HG02610 (cell line): Measurements from ENCODE around the gene NFU1.
A peak's percentile ranks its signal among the peaks of the same experiment; 100 is the strongest.

Experiments used
- ATAC-seq: cut with Tn5 transposase; IDR thresholded peaks from one replicate; pipeline ENCODE4 v1.9.1; 2021; ENCODE audit warnings: mild to moderate bottlenecking, moderate library complexity; ENCODE audit not compliant: unreplicated experiment

NFU1 gene

DNA sequence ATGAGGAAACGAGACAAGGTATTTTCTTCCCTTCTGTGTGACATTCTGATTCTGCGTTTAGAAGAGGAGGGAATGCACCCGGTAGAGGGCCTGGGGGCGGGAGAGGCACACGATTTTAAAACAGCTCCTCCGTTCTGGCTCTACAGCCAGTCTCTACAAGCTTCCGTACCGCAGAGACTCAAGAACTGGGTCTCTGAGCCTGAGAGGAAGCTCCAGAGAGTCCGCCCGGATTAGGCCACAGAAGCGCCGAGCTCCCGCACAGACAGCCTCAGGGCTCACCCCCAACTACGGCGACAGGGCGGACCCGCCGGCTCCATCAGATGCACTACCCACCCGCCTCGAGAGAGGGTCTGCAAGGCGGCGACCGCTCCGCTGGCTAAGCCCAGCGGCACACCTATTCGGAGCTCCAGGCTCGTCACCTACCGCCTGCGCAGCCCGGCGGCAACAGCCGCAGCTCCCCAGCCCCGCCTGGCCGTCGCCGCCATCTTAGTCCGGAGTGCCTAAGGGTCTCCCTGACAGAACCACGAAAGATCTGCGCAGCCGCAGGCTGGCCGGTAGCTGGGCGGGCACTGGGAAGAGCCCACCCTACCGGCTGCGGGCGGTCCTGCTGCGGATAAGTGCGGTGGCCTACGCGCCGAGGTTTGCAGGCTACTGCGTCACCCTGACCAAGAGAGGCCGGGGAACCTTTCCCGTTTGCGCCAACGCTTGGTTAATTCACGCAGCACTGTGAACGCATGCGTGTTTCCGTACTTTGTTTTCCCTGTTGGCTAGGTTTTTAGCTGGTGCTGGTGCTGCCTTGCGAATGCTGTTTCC is at the start of gene NFU1:
NFU1 (minus strand) TSS at position 498 of the 813 bp plus-strand sequence; CDS start at position 485, 13 bp downstream.
- ATAC-seq: peak; percentile 97

DNA sequence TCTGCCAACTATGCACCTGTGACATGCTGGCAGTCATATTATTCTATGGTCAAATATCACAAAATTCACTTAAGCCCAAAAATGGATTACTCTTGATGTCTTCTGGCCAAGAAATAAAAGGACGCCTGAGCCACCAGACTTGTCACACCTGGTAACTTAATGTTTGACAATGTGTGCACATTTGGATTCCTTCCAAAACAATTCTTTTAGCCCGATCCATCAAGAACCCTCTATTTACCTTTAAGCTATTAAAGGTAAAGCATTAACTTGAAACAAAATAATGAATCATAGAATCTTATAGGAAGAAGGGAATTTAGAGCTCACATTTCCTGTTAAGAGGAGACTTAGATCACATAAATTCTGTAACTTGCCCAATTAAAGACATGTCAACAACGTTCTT is 46.5 kb upstream of the NFU1 start:
- no peak for ATAC-seq

DNA sequence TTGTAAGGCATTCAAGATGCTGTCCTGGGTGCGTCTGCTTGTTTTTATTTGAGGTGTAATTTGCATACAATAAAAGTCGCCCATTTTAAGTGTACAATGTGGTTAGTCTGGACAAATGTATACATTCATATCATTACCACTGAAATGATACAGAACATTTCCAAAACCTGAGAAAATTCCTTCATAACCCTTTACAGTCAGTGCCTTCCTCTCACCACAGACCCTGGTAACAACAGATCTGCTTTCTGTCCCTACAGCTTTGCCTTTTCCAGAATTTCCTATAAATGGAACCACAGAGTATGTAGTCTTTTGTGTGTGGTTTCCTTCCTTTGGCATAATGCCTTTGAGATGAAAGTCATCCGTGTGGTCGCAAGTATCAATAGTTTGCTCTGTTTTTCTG is 45.8 kb upstream of the NFU1 start:
- ATAC-seq: no peak

DNA sequence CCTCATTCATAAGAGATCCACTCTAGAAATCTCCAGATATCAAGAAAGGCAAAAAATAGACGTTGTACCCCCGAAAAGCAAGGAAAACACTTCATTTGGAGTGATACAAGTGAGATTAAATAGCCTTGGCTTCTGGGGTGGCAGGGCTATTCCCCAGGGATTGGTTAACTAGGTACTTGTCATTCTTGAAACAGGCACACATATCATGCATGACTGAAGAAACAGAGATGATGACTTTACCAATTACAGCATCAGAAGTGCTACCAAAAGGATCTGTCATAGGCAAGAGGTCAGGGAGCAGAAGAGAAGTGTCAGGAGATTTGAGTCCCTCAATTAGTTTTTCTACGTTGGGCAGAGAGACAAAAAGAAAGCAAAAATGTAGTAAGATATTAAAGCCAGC is 45.2 kb upstream of the NFU1 start:
- ATAC-seq: no peak

DNA sequence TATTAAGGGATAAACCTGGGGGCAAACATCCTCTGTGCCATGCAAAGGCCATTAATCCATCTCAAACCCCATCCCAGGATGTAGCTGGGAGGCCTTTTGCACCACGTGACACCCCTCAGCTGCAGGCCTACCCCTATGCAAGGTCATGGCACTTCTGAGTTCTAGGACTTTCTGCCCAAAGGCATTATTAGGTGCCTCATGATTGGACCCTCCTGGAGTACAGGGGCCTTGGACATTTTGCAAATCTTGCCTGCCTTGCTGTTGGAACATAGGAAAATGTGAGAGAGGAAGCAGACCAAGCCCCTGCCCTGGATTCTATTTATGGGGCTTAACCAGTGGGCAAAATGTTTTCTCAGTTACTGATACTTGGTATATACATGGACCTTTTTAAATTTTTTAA is 44.2 kb upstream of the NFU1 start:
- ATAC-seq: no peak

DNA sequence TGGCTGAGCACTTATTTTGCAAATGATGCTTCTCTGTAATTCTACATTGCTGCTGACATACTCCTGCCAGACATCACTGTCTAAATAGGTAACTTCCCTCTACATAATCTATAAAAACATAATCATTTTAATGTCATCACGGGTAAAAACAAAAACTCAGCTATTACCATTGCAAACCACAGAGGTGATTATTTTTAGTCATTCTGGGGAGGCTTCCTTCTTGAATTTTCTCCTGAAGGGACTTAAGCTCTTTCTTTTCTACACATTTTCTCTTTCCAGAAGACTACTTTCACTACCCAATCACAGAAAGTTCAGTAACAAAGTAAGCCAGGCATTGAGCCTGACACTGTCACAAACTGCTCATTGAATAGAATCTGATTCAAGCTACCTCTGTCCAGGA is 40.4 kb upstream of the NFU1 start:
- ATAC-seq: no peak

DNA sequence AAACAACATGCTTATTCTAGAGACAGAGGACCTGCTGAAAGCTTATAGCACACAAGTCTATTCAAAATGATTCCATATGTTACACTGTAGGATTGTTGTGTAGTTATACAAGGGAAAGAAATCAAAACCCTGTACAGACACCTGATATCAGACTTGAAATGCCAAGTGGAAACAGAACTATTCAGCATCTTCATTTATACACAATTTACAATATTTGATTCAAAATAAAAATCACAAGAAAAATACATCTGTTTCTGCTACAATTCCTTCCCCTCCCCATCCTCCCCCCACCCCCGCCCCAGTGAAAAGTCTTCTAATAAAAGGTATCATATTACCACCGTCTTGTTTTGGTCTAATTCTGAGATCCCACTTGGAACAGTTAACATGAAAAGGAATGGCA is 37.5 kb upstream of the NFU1 start:
- ATAC-seq: no peak

DNA sequence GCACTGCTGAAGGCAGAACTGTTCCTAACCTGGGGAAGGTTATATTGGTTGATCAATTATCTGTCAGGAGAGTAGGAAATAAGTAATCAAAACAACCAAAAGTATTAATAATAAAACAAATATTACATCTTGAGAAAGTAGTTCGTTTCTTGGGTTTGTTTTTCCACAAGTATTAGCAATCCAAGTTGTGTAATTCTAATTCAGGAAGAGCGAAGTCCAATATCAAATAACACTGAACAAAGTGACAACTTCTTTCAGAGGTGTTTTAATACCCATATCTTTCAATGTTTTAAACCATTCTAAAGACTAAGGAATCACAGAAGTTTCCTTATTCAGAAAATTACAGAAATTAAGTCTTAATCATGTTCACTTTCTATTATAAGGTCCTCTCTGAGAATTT is 34.6 kb upstream of the NFU1 start:
- ATAC-seq: no peak

DNA sequence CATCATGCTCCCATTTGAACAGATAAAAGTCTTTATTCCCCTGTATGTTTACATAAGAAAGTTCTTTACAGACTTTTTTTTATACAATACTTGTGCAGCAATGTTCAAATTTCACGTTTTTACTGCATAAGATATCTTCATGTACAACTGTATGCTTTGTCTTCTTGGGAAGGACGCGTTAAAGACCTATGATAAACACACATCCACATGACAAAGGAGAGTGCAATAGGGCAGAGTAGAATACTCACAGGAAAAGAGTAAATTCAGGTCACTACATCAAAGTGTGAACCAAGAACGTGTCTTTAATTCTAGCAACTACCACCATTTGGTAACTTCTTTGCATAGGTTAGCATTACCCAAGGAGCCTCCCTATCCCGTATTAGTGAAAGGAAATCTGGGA is 33.7 kb upstream of the NFU1 start:
- no peak for ATAC-seq

DNA sequence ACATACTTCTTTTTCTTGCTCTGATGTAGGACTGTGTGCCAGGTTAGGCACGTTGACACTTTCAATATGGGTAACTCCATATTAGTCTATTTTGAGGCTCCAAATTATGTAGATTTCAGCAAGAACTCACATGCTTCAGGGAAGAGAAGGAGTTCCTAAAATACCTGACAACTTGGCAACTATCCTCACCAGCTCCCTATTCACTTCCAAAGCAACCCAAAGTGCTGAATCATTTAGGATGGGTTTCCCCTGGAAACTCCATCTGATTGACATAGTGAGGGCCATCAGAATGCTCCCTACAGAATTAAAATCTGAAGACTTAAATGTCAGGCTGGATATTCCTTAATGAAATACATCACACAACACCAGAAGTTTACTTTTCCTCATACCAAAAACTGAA is 32.5 kb upstream of the NFU1 start:
- ATAC-seq: no peak

DNA sequence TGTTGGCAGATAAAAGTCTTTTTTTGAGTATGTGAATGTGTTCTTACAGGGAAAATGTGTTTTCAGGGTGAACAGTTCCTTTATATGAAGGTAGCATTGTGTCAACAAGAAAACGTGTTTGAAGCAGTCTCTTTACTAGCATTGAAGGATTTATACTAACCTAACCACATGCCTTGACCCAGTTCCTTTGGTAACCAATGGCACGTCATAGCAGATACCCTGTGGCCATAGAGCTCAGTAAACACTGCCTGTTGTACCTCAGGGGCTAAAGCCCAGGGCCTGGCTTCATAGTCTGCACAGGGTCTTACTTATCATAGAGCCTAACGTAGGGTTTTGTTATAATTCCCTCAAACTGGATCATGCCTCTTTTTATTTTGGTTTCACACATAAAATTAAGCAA is 32.1 kb upstream of the NFU1 start:
- ATAC-seq: no peak

DNA sequence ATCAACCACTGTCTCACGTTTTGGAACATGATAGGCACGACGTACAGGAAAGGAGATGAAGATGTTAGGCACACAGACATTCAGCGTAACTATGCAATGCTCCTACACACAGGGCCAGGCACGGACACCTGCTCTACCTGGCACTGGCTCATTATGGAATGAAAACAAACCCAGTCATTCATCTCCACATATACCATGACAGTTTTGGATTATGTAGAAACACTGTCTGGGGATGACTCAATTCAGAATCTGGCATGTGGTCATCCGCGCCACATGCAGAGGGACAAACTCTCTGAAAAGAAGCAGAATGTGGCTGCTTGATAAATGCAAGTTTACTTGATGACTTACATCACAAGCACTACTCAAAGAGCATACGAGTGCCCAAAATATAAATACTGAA is 29.5 kb upstream of the NFU1 start:
- no peak for ATAC-seq

DNA sequence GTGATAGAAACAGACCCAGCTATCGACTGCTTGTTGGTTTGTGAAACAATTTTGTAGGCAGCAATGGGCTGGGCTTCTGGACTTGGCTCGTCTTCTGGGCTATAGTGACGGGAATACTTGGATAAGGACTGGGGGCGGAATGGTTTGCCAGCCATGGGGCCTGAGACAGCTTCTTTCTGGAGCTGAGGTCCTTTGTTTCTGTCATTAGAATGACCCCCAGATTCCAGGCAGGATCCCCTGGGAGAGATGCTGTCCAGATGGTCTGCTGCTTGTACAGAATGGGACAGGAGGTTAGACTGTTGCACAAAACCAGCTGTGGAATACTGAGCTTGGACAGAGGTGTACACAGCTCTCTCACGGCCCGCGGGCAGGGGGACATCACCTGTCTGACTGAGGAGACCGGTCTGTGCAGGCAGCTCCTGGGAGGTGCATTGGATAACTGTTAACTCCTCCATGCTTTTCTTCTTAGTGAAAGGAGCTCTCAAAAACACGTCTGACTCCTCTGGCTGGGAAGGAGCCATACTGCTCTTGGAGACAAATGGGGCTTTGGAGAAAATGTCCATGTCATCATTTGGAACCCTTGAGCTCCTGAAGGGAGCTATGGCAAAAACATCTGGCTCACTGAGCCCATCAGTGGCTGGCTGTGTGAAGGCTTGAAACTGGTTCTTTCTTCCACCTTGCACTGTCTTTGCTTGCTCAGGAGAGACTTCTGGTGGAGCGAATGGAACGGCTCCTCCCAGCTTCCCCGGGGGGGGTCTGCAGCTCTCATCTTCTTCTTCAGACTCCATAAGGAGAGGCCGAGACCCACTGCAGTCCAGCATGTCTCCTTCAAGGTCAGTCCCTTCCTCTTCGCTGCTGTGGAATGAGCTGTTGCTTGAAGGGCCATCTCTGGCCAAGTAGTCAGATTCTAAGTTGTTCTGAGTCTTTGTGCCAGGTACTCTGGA is 28.6 kb upstream of the NFU1 start:
- ATAC-seq: no peak

DNA sequence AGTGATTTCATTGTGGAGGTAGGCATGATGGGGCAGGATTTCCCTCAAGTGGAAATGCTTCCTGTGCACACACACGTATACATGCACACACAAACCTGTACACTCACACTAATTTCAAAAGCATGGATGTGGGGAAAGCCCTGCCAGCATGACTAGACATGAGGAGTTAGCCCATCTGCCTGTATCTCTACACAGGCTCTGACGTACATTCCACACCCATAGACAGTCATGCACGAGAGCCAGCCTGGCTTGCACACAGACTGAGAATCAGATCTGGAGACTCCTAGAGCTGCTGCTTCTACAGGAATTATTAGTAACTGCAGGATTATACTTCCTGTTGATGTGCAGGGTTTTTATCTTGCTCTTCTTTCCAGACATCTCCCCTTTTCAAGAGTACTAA is 27.3 kb upstream of the NFU1 start:
- no peak for ATAC-seq

DNA sequence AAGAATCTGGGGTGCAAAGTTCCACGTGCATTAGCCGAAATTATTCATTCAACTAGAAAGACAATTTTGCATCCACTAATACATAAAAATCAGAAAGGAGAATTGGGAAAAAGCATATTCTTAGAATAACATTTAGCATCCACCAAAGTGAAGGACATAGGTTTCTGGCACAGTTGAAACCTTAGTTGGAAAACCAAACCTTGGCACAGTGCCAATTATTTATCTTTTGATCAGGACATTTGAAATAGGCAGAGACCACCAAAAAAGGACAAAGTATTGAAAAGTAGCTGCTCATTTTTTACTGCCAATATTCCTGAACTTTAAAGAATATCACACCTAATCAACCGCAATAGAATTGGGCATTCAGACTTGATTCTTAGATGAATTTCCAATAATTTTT is 25.5 kb upstream of the NFU1 start:
- no peak for ATAC-seq

DNA sequence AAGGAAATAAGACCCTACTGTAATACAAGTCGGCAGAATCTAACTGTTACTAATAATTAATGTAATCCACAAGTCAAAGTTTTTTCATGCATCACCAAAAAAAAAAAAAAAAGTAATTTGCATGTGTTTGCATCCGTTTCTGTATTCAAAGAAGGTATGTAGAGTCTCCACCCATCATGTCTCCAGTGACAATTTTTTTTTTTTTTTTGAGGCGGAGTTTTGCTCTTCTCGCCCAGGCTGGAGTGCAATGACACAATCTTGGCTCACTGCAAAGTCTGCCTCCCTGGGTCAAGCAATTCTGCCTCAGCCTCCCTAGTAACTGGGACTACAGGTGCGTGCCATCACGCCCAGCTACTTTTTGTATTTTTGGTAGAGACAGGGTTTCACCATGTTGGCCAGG is 24.2 kb upstream of the NFU1 start:
- no peak for ATAC-seq

DNA sequence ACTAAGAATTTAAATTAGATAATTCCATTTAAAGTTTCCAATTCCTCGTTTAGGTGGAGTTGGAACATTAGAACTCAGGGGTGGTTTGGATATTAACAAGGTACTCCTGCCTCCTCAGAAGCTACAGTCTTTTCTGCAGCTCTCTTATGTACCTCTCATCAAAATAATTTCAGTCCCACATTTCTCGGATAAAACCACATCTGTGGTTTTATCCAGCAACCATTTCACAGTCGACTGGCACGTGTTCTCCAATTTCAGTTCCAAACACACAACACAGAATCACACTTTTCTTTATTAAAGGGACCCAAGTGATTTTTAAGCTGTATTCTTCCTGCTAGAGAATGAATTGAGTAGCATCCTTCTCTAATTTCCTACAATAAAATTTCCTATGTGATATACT is 22.7 kb upstream of the NFU1 start:
- no peak for ATAC-seq

DNA sequence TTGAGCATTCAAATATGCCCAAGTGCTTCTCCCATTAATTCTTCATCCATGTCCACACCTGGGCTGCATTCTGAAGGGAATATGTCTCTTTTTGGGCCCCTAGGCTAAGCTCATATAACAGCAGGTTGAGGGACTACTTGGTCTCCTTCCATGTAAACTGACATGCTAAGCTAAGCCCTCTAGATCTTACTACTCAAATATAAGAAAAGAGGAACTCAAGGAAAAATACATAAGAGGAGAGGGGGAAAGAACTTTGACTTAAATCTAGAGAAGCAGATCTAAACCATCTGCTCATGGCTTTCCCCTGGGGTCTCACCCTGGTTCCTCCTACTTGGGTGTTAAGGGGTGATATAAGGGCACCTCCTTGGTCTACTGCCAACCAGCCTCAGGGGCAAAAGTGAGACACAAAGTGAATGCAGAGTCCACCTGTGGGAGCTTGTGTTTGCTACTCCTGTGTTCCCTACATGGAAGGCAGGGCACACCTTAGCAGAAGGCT is 19.8 kb upstream of the NFU1 start:
- ATAC-seq: peak; percentile 35

DNA sequence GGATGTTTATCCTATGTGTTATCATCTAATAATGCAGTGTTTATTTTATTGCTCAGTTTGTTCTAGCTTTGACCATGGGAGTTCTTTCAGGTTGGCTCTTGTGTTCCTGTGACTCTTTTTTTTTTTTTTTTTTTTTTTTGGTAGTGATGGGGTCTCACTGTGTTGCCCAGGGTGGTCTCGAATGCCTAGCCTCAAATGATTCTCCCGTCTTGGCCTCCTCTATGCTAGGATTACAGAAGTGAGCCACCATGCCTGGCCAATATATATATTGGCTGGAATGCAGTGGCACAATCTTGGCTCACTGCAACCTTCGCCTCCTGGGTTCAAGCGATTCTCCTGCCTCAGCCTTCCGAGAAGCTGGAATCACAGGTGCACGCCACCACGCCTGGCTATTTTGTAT is 18.9 kb upstream of the NFU1 start:
- no peak for ATAC-seq

DNA sequence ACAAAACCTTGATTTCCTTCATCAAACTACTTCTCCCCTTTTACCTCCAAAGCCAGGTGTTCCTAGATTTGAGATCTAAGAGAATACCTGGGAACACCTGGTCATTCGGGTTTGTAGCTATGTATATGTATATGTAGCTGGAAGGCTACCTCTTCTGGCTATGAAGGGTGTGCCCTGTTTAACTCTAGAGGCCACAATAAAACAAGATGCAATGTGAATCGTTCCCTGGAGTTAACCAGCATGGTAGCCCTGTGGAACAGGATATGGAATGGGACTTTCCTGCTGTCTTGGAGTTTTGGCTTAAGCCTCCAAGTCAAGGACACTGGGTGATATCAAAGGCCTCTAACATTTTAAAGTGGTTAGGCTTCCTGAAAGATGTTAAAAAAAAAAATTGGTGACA is 17.7 kb upstream of the NFU1 start:
- ATAC-seq: no peak

DNA sequence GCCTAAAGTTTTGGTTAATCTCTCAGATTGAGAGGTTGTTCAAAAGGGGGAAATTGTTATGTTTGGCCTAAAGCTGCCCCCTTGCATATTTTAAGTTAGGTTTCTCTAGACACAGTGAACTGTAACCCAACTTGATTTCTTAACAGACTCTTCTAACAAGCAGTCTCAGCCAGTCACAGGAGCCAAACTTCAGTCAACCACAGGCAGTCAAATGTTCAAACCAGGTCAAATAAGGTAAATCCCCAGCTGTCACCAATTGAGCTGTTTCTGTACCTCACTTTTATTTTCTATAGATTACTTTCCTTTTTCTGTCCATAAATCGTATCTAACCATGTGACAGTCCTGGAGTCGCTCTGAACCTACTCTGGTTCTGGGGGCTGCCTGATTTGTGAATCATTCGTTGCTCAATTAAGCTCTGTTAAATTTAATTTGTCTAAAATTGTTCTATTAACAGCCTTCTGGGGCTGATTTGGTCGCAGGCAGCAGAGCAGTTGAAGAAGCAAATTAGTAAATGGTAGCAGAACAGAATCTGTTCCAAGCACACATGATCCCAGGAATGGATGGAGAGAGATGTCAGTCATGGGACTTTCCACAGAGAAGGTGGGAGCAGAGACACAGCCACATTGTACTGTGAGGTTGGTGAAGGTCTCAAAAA is 16.4 kb upstream of the NFU1 start:
- ATAC-seq: peak; percentile 91
